Stimulated activated CD4-positive, alpha-beta T cell treated with anti-CD3 and anti-CD28 coated beads, Interleukin-12 subunit alpha, Interleukin-12 subunit beta, amount 100 ng/mL, for 4 hours (primary cell): Measurements from ENCODE around the gene RAD18.

Experiments used
- DNase-seq: peaks from one replicate; pipeline ENCODE4 v3.0.0-alpha.2; 2020

The RAD18 gene

GRCh38 chr3:8962226-8962861, 928 bp downstream of the RAD18 start:
- no peak for DNase-seq

- no peak for DNase-seq
Measured at GRCh38 chr3:8959668-8960067, 3.6 kb downstream of the RAD18 start.

GRCh38 chr3:8954938-8955763, 8.1 kb downstream of the RAD18 start:
- DNase-seq, result no peak

- DNase-seq, result no peak
Measured at GRCh38 chr3:8953313-8953712, 10.0 kb downstream of the RAD18 start.

GRCh38 chr3:8952130-8952529, 11.1 kb downstream of the RAD18 start:
- DNase-seq, result no peak

GRCh38 chr3:8945890-8946600, 17.2 kb downstream of the RAD18 start:
- no peak for DNase-seq

- DNase-seq, result no peak
Measured at GRCh38 chr3:8942746-8943488, 20.4 kb downstream of the RAD18 start.

GRCh38 chr3:8942115-8942514, 21.2 kb downstream of the RAD18 start:
- no peak for DNase-seq

GRCh38 chr3:8938021-8938420, 25.3 kb downstream of the RAD18 start:
- no peak for DNase-seq

- no peak for DNase-seq
Measured at GRCh38 chr3:8937064-8938020, 25.9 kb downstream of the RAD18 start.

- no peak for DNase-seq
Measured at GRCh38 chr3:8932507-8932906, 30.8 kb downstream of the RAD18 start.

- no peak for DNase-seq
Measured at GRCh38 chr3:8931342-8931741, 31.9 kb downstream of the RAD18 start.

- no peak for DNase-seq
Measured at GRCh38 chr3:8929860-8930259, 33.4 kb downstream of the RAD18 start.

- no peak for DNase-seq
Measured at GRCh38 chr3:8914491-8914890, 48.8 kb downstream of the RAD18 start.

- DNase-seq, result no peak
Measured at GRCh38 chr3:8911781-8912180, 51.5 kb downstream of the RAD18 start.

GRCh38 chr3:8909160-8909559, 54.1 kb downstream of the RAD18 start:
- no peak for DNase-seq

GRCh38 chr3:8903191-8903590, 60.1 kb downstream of the RAD18 start:
- DNase-seq, result no peak

- no peak for DNase-seq
Measured at GRCh38 chr3:8900869-8901268, 62.4 kb downstream of the RAD18 start.

GRCh38 chr3:8899876-8900460, 63.3 kb downstream of the RAD18 start:
- no peak for DNase-seq

- DNase-seq, result no peak
Measured at GRCh38 chr3:8895829-8896228, 67.4 kb downstream of the RAD18 start.

GRCh38 chr3:8893001-8893400, 70.3 kb downstream of the RAD18 start:
- no peak for DNase-seq

- no peak for DNase-seq
Measured at GRCh38 chr3:8891774-8892173, 71.5 kb downstream of the RAD18 start.
